Activated naive CD8-positive, alpha-beta T cell treated with anti-CD3 and anti-CD28 coated beads, Interleukin-2, amount 50 U/mL, for 16 hours (primary cell): ENCODE results near the gene TIMM22.
"Not testable (repeated sequence)": the region's sequence is repeated elsewhere in the genome, so short reads cannot be mapped to it uniquely, and the experiment has no call there.

Experiments used
- DNase-seq: peaks from one replicate; pipeline ENCODE4 v3.0.0-alpha.2; 2020; ENCODE audit warnings: low read depth, low spot score

The TIMM22 gene

GRCh38 chr17:971861-972260 lies 25.1 kb upstream of the TIMM22 start:
- not testable (repeated sequence) for DNase-seq

- DNase-seq = no peak
Measured at GRCh38 chr17:973053-973452, 23.9 kb upstream of the TIMM22 start.

- not testable (repeated sequence) for DNase-seq
Measured at GRCh38 chr17:974778-975177, 22.2 kb upstream of the TIMM22 start.

- DNase-seq = no peak
Measured at GRCh38 chr17:975371-975915, 21.5 kb upstream of the TIMM22 start.

GRCh38 chr17:976312-976711 lies 20.6 kb upstream of the TIMM22 start:
- DNase-seq = no peak

GRCh38 chr17:977166-977565 lies 19.8 kb upstream of the TIMM22 start:
- DNase-seq = no peak

GRCh38 chr17:978103-979093 lies 18.5 kb upstream of the TIMM22 start:
- DNase-seq = no peak

- no peak for DNase-seq
Measured at GRCh38 chr17:979212-979538, 17.8 kb upstream of the TIMM22 start.

- DNase-seq = peak; percentile 63
Measured at GRCh38 chr17:979539-980405, 17.2 kb upstream of the TIMM22 start, which contains the start of gene NXN. TSS of gene NXN (minus strand) at chr17:979776.

- peak; percentile 60 for DNase-seq
Measured at GRCh38 chr17:980406-981291, 16.3 kb upstream of the TIMM22 start.

- no peak for DNase-seq
Measured at GRCh38 chr17:981292-981658, 15.7 kb upstream of the TIMM22 start.

GRCh38 chr17:983921-984320 lies 13.0 kb upstream of the TIMM22 start:
- no peak for DNase-seq

GRCh38 chr17:986322-986929 lies 10.5 kb upstream of the TIMM22 start:
- no peak for DNase-seq

- no peak for DNase-seq
Measured at GRCh38 chr17:987931-988330, 9.0 kb upstream of the TIMM22 start.

GRCh38 chr17:988561-988960 lies 8.4 kb upstream of the TIMM22 start:
- DNase-seq = no peak

- no peak for DNase-seq
Measured at GRCh38 chr17:992933-993332, 4.0 kb upstream of the TIMM22 start.

GRCh38 chr17:995324-995723 lies 1.6 kb upstream of the TIMM22 start:
- DNase-seq = not testable (repeated sequence)

GRCh38 chr17:998111-998510 lies 1.2 kb downstream of the TIMM22 start:
- no peak for DNase-seq

- DNase-seq = no peak
Measured at GRCh38 chr17:1000597-1001461, 3.9 kb downstream of the TIMM22 start.
